Neutrophil (primary cell): ENCODE results near the gene NUP93.

Experiments used
- H3K27ac ChIP-seq: fragments of 200-600 bp; sonication (generic); 2 replicates; pipeline ENCODE4 v1.5.1; 2016; ENCODE audit warnings: mild to moderate bottlenecking, moderate library complexity
- H3K27me3 ChIP-seq: fragments of 200-600 bp; sonication (generic); 2 replicates; pipeline ENCODE4 v1.6.0; 2016; ENCODE audit warnings: mild to moderate bottlenecking
- H3K36me3 ChIP-seq: fragments of 200-600 bp; sonication (generic); 2 replicates; pipeline ENCODE4 v1.5.1; 2017
- H3K4me1 ChIP-seq, 2 experiments: fragments of 200-600 bp in 1 of 2; sonication (generic) in 1 of 2; 1 replicate in 1 of 2; 2 replicates in 1 of 2; pipeline versions ENCODE4 v1.5.1 to v1.6.1; 2013 to 2016; ENCODE audit warnings: low read depth in 1 of 2, low read length in 1 of 2, mild to moderate bottlenecking in 1 of 2, moderate library complexity in 1 of 2; ENCODE audit not compliant: control insufficient read depth in 1 of 2, insufficient read depth in 1 of 2
- H3K4me3 ChIP-seq, 2 experiments: fragments of 200-600 bp in 1 of 2; sonication (generic) in 1 of 2; 1 replicate in 1 of 2; 2 replicates in 1 of 2; pipeline ENCODE4 v1.5.1; 2013 to 2016; ENCODE audit warnings: low read depth in 1 of 2, low read length in 1 of 2, mild to moderate bottlenecking in 1 of 2, moderate library complexity in 1 of 2
- H3K9me3 ChIP-seq: fragments of 200-600 bp; sonication (generic); 2 replicates; pipeline ENCODE4 v1.5.1; 2016
- TF ChIP-seq, protein P1 (sequence below): fragments of 200-600 bp; sonication (generic); IDR thresholded peaks from 2 replicates; pipeline ENCODE4 v1.5.1; 2016; ENCODE audit warnings: antibody characterized with exemption

NUP93 gene

DNA sequence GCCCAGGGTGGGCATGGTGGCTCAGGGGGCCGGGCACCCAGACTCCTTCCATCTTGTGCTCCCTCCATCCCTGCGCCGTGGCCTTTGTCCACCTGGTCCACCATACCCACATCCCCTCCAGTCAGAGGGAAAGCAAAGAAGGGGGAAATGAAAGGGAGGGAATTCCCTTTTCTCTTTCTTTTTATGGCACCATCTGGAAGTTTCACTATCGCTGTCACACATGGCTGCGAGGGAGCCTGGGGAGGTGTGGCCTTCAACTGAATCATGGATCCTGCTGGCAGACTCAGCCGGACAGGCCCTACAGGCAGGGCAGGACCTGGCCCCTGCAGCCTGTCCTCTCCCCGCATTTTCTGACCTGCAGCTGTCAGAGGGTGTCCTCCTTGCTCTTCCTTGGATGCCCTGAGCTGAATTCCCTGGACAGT lies 141.3 kb downstream of the NUP93 start:
- Histone ChIP-seq H3K9me3 (no peaks in the 10 kb centered on the region), H3K27me3 (no peaks in the 10 kb centered on the region), H3K36me3 (no peaks in the 10 kb centered on the region), H3K27ac (no peak overlapping the region), H3K4me1 (peaks cover 0 to 4% of the 10 kb centered on the region in 2 experiments), H3K4me3 (no peak overlapping the region)
- TF ChIP-seq, protein P1, sequence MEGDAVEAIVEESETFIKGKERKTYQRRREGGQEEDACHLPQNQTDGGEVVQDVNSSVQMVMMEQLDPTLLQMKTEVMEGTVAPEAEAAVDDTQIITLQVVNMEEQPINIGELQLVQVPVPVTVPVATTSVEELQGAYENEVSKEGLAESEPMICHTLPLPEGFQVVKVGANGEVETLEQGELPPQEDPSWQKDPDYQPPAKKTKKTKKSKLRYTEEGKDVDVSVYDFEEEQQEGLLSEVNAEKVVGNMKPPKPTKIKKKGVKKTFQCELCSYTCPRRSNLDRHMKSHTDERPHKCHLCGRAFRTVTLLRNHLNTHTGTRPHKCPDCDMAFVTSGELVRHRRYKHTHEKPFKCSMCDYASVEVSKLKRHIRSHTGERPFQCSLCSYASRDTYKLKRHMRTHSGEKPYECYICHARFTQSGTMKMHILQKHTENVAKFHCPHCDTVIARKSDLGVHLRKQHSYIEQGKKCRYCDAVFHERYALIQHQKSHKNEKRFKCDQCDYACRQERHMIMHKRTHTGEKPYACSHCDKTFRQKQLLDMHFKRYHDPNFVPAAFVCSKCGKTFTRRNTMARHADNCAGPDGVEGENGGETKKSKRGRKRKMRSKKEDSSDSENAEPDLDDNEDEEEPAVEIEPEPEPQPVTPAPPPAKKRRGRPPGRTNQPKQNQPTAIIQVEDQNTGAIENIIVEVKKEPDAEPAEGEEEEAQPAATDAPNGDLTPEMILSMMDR: no peak

DNA sequence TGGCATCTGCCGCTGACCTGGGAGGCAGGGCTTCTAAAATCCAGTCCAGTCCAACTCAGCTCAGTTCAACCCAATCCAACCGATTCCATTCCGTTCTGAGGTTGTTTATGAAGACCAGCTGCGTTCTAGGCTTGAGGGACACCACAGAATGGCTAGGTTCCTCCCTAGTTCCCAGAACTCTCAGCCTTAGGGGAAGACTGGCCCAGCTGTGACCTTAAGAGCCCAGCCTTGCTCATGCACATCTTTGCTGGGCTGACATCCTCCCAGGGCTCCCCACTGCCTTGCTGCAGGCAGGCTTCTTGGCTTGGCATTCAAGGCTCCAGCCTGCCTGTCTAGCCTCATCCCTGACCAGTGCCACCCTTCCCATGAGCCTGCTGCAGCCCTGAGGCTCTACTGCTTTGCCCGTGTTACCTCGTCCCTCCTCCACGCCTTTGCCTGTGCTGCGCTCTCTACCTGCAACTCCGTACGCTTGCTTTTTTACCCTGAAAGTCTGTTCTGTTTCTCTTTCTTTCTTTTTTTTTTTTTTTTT lies 143.0 kb downstream of the NUP93 start:
- Histone ChIP-seq H3K27me3 (no peaks in the 10 kb centered on the region), H3K9me3 (no peaks in the 10 kb centered on the region), H3K36me3 (no peaks in the 10 kb centered on the region), H3K4me1 (no peaks in the 10 kb centered on the region), H3K27ac (no peak overlapping the region), H3K4me3 (no peak overlapping the region)
- TF ChIP-seq, protein P1: no peak

DNA sequence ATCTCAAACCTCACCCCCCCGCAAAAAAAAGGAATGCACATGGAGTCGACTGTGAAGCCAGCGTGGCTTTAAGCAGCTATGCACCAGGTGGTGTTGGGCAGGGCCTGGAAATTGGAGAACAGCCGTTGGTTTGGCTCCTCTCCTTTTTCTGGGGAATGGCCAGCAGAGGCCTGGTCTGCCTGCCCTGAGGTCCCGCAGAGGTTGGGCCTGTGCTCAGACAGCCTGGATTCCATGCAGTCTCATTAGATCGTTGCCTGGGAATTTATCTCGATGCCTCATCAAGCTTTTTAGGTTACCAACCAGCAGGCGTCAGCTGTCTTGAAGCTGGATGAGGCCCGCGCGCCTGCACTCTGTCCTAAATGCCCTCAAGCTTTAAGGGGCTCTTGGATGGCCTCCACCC lies 144.9 kb downstream of the NUP93 start:
- Histone ChIP-seq H3K27ac (no peak overlapping the region), H3K9me3 (no peaks in the 10 kb centered on the region), H3K27me3 (no peaks in the 10 kb centered on the region), H3K36me3 (no peaks in the 10 kb centered on the region), H3K4me3 (no peak overlapping the region), H3K4me1 (no peaks in the 10 kb centered on the region)
- TF ChIP-seq, protein P1: no peak

DNA sequence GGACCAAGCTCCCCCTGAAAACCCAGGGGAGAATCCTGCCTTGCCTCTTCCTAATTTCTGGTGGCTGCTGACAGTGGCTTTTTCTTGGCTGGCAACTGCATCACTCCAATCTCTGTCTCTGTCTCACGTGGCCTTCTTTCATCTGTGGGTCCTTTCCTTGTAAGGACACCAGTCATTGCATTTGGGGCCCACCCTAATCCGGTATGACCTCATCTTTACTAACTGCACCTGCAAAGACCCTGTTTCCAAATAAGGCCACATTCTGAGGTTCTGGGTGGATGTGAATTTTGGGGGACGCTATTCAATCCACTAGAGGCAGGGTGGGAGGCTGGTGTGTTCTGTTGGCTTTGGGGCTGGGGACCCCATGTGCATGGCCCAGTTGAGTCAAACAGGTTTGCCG lies 146.1 kb downstream of the NUP93 start:
- H3K4me1 ChIP-seq: no peaks in the 10 kb centered on the region
- H3K9me3 ChIP-seq: no peaks in the 10 kb centered on the region
- no peak overlapping the region for H3K27ac ChIP-seq
- H3K27me3 ChIP-seq: no peaks in the 10 kb centered on the region
- H3K36me3 ChIP-seq: no peaks in the 10 kb centered on the region
- no peak overlapping the region for H3K4me3 ChIP-seq
- TF ChIP-seq, protein P1: no peak

DNA sequence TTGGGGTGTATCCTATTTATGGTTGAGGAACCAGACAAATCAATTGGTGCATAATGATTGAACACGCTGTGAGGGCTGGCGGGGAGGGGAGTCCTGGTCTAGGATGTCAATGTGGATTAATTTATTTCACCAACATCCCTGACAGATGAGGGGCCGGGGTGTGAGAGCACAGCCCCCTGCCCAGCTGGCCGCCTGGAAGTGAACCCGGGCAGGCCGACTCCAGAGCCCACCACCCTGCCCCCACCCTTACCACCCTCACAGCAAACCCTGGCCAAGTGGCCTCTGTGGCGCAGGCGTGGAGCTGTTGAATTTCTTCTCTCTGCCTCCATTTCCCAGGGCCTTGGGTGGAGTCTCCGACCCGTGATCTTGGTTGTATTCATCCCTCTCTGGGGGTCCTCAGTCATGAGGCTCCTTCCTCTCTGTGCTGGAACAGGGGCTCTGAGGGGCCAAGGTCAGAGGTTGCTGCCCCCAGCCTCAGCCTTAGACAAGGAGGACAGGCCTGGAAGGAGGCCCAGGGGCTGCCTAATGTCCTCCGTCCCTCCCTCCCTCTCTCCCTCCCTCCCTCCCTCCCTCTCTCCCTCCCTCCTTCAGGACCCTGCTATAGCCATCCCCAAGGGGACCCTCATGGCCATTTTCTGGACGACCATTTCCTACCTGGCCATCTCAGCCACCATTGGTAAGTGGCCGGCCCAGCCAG lies 147.7 kb downstream of the NUP93 start:
- no peaks in the 10 kb centered on the region for H3K4me1 ChIP-seq
- H3K27ac ChIP-seq: no peak overlapping the region
- H3K4me3 ChIP-seq: no peak overlapping the region
- no peaks in the 10 kb centered on the region for H3K36me3 ChIP-seq
- H3K27me3 ChIP-seq: no peaks in the 10 kb centered on the region
- H3K9me3 ChIP-seq: no peaks in the 10 kb centered on the region
- TF ChIP-seq, protein P1: no peak
